HG03342 (cell line): ENCODE data around the gene KRTAP6-2.

Experiments used
- ATAC-seq: cut with Tn5 transposase; IDR thresholded peaks from one replicate; pipeline ENCODE4 v1.9.1; 2021; ENCODE audit warnings: mild to moderate bottlenecking, moderate library complexity; ENCODE audit not compliant: unreplicated experiment

KRTAP6-2 gene

DNA sequence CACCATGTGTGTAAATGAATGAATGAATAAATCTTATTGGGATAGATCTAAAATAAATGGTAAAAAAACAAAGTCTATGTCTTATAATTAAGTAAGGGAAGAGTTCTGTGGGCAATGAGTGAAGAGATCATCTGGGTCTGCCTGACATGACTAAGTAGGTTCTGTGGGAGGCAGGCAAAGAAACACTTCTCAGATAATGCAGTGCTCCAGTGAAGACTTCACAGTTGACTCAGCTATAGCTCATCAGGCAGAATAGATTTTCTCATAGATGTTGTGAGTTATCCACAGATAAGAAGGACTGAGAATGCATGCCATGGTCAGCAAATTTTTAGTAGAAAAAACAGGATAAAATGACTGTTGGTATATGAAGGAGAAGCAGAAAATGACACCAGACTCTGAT is 20.9 kb downstream of the KRTAP6-2 start:
- ATAC-seq = no peak

- ATAC-seq = no peak
These were observed 31.1 kb downstream of the KRTAP6-2 start for GRCh38 chr21:30567617-30568016.

GRCh38 chr21:30563630-30564029 is 35.1 kb downstream of the KRTAP6-2 start:
- ATAC-seq = no peak

DNA sequence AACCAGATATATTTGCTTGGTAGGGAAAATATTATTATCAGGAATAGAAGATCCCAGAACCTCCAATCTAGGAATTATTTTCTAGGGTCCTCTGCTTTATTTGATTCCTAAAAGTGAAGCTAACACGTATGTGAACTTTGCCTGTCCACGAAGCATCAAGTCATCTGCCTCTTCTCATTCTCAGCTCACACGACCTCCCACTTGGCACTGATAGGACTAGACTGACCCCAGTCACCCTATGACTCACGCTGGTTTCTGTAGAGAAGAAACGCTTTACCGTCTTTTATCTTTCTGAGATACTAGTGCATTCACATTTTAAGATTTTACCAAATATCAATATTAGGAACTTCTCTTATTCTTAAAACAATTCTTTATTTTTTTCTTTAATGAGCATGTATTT is 35.6 kb downstream of the KRTAP6-2 start:
- ATAC-seq = no peak

DNA sequence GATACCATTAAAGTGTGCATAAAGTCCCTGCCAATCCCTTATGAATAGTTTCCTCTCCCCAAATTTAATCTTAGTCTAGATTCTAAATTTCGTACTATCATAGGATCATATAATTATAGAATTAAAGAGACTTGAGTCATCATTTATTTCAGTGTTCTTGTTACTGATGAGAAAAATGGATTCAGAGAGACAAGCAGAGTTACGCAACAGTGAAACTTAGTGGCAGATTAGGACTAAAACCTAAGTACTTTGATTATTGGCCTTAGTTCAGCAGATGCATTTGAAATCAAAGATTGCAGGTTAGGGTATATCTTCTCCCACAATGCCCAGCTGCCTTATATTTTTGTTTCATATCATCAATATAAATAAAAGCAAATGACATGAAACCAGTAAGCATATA is 36.7 kb downstream of the KRTAP6-2 start:
- ATAC-seq = no peak

GRCh38 chr21:30561264-30561895 is 37.3 kb downstream of the KRTAP6-2 start, which contains the start of gene KRTAP19-7:
Gene KRTAP19-7 (minus strand): TSS chr21:30561314. CDS start chr21:30561289, 25 bp downstream.
- ATAC-seq = no peak

- ATAC-seq = no peak
These were observed 43.6 kb downstream of the KRTAP6-2 start for GRCh38 chr21:30555095-30555494.

- ATAC-seq = no peak
These were observed 45.9 kb downstream of the KRTAP6-2 start for GRCh38 chr21:30552782-30553181.
